SK-N-SH treated with all-trans-retinoic acid at 6 μM for 48 hours (cell line): Measurements from ENCODE around the gene CAMTA2.

Experiments
- BACH2 ChIP-seq: fragments of 250-450 bp; sonication (Bioruptor Pico); IDR thresholded peaks from 2 replicates; pipeline ENCODE4 v1.9.0; 2021; ENCODE audit warnings: mild to moderate bottlenecking, borderline replicate concordance
- GLIS3 ChIP-seq: fragments of 250-450 bp; sonication (Bioruptor Pico); IDR thresholded peaks from 2 replicates; pipeline ENCODE4 v1.5.0; 2020; ENCODE audit warnings: mild to moderate bottlenecking, moderate library complexity
- PPARA ChIP-seq: fragments of 250-450 bp; sonication (Bioruptor Pico); IDR thresholded peaks from 2 replicates; pipeline ENCODE4 v1.5.0; 2020; ENCODE audit warnings: mild to moderate bottlenecking, borderline replicate concordance
- ZNF70 ChIP-seq: fragments of 450-650 bp; formaldehyde crosslinking; IDR thresholded peaks from 2 replicates; pipeline ENCODE4 v1.5.0; 2020; ENCODE audit warnings: mild to moderate bottlenecking, moderate library complexity
- TF ChIP-seq, protein P1 (sequence below): fragments of 250-450 bp; sonication (Bioruptor Pico); IDR thresholded peaks from 2 replicates; pipeline ENCODE4 v1.5.1; 2020; ENCODE audit warnings: low read depth, mild to moderate bottlenecking, moderate library complexity

- no peak for TF ChIP-seq PPARA (CRISPR knock-in tag)
- no peak for TF ChIP-seq ZNF70 (CRISPR knock-in tag)
- TF ChIP-seq BACH2 (CRISPR knock-in tag), result no peak
- TF ChIP-seq, protein P1, sequence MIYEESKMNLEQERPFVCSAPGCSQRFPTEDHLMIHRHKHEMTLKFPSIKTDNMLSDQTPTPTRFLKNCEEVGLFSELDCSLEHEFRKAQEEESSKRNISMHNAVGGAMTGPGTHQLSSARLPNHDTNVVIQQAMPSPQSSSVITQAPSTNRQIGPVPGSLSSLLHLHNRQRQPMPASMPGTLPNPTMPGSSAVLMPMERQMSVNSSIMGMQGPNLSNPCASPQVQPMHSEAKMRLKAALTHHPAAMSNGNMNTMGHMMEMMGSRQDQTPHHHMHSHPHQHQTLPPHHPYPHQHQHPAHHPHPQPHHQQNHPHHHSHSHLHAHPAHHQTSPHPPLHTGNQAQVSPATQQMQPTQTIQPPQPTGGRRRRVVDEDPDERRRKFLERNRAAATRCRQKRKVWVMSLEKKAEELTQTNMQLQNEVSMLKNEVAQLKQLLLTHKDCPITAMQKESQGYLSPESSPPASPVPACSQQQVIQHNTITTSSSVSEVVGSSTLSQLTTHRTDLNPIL (CRISPR knock-in tag), result no peak
- no peak for TF ChIP-seq GLIS3 (CRISPR knock-in tag)
These were observed 33.1 kb upstream of the CAMTA2 start for GRCh38 chr17:5020502-5021023.
